GM21786 (cell line): ENCODE data around the gene PAX2.

Source experiments
- ATAC-seq: cut with Tn5 transposase; IDR thresholded peaks from one replicate; pipeline ENCODE4 v1.9.1; 2021; ENCODE audit not compliant: unreplicated experiment

Gene PAX2

GRCh38 chr10:100738055-100738827 is 7.1 kb upstream of the PAX2 start:
- ATAC-seq: no peak

DNA sequence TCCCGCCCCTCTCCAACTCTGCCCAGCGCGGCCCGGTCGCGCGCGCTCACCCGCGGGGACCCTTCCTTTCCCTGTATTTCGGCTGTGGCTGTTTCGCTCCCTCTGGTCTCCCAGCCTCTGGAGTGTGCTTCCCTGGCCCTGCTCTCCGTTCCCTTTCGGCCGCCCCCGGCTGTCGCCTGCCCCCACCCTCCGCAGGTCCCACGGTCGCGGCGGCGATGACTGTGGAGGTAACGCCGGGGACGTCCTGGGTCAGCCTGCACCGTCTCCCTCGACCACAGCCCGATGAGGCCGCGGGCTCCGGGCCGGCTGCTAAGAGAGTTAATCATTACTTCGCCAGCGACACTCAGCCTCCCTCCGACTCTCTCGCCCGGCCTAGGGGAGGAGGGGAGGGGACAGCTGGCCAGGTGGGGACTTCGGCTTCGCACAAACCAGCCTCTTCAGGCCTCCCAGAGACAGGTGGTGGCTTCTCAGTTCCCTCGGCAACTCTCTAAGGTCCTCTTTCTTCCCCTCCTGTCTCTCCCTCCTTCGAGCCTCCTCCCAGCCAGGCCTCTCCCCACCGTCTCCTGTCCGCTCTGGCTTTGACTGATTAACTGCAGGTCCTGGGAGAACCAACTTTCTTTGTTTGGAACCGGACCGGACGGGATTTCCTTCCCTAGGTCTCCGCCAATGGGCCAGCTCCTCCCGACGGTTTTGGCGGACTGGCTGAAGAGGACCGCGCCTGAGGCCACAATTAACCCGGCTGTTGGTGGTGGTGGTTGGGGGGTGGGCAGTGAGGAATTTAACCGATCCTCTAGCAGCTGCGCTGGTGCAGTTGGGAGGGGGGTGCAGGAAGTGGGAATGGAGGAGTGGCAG is 5.6 kb upstream of the PAX2 start:
- ATAC-seq: no peak

DNA sequence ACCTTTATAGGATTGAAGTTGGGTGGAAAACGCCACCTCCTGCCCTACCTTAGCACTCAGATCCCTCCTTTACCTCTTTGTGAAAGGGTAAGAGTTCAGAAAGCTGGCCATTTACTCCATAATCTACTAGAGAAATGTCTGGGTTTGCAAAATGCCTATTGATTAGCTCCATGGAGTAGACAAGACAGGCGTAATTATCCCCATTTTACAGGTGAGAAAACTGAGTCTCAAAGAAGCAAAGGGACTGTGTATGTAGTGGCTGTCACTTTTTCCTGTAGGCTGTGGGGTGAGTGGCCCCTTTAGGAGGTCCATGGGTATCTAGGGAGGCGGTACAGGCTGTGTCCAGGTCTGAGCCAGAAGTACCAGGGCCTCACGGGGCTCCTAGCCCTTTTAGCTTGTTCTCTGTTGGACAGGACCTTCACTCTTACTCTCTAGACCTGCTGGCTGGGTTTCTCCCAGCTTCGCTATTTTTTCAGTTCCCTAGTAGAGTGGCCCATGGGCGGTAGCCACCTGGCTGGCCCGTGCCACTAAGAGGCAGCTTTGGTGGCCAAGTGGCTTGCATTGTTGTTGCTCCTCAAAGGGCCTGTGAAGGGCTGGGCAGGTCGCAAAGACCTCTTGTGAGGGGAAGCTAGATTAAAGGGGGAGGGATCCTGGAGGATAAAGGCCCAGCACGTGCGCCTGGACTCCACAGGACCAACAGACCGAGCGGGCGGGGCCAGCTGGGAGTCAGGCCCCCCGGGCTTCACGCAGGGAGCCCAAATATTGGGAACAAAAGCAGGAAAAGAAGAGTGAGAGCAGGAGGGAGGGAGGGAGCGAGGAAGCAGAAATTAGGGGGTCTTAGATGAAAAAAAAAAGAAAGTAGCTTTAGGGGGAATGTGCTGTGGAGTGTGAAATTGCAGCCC is 4.7 kb upstream of the PAX2 start:
- no peak for ATAC-seq

DNA sequence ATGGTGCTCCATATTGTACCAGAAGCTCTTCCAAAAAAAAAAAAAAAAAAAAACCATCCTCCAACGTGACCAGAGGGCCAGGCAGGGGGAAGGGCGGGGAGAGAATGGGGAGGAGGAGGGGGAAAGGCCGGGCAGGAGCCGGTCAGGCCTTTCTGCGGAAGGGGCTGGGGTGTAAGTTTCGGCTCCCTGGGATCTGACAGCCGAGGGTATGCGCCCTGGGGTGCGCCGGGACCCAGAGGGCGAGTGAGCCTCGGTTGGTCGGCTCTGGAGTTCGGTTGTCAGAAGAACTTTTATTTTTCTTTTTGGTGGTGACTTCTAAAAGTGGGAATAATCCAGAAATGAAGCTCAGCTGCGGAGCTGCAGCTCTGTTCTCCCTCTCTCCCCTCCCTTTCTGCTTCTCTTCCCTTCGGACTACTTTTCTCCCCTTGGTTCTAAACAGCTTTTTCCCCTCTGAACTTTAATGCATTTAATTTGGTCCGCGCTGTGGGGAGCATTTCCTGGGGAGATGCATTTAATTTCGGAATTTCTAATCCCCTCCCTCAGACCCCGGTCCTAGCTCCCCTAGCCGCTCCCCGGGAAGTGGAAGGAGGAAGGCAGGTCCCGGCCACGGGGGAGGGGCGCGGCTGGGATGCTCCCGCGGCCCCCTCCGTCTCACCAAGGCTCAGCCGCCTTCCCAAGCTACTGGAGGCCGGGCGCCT is 3.9 kb upstream of the PAX2 start:
- no peak for ATAC-seq

- ATAC-seq: no peak
Measured at GRCh38 chr10:100742076-100742771, 3.2 kb upstream of the PAX2 start.

- no peak for ATAC-seq
Measured at GRCh38 chr10:100742936-100743335, 2.4 kb upstream of the PAX2 start.

DNA sequence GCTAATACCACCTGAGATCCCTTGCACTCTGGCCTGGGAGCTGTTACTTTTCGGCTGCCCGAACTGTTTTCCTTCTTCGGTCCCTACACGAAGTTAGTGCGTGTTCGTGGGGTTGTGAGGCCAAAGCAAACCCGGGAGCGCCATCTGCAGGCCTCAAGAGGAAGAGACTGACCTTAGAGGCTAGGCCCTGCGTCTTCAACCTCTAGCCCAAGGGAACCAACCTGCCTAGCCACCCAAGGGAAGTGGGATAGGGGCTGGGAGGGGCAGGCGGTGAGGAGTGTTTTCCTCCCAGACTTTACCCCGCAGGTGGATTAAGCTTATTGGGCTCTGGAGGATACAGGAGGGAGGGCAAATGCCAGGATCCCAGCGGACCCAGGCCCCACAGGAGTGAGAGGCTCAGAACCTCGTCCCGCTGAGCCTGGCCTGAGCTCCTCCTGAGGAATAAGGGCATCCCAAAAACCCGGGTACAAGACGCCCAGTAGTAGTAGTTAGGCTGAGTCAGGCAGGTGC is 1.7 kb upstream of the PAX2 start:
- ATAC-seq: no peak

DNA sequence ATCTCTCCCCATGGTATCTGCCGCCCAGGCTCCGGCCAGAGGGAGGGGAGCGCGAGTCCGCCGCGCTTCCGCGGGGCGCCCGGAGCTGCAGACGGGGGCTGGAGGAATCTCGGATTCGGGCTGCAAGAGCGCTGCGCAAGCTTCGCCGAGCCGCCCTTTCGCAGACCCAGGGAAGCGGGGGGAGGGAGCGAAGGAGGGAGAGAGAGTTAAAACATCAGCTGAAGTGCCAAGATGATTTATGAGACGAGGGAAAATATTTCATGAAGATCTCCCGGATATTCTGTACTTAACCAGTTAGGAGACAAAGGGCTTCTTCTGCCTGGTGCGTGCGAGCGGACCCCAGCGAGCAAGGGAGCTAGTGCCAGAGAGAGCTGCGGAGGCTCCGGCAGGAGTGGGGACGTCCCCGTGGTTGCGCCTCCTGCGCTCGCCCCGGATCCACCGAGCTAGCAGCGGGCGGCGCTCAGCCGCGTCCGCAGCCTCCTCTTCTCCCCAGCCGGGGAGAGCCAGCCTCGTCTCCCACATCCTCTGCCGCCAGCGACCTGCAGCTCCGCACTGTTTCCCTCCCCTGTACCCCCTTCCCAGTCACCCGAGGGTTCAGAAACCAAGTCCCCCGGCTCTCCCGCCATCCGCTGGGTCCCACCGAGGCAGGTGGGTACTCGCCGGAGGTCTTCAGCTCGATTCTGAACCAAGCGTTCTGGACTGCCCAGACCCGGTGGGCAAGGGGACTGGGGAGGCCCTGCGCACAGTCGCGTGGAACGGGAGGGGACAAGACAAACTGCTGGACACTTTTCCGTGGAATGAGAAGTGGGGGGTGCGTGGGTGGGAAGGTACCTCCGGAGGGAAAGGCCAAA is 1.0 kb upstream of the PAX2 start:
- no peak for ATAC-seq

DNA sequence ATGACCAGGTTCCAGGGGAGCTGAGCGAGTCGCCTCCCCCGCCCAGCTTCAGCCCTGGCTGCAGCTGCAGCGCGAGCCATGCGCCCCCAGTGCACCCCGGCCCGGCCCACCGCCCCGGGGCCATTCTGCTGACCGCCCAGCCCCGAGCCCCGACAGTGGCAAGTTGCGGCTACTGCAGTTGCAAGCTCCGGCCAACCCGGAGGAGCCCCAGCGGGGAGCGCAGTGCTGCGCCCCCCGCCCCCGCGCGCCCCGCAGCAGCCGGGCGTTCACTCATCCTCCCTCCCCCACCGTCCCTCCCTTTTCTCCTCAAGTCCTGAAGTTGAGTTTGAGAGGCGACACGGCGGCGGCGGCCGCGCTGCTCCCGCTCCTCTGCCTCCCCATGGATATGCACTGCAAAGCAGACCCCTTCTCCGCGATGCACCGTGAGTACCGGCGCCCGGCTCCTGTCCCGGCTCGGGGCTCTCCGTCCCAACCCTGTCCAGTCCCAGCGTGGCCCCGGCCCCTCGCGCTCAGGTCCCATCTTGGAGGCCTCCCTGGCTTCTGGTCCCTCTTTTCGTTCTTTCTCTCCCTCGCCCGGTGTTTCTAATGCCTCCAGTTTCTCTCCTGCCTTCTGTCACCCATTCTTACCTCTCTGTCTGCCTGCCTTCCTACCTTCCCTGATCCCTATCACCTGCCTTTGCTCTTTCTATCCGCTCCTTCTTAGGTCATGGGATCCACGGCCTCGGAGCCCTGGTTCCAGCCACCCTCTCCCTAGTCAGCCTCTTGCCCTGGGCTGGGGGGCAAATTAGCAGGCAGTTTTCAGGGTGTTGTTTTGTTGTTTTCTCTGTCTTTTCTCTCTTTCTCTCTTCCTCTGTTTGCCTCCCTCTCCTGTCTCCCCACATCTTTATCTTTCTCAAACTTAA is 751 bp downstream of the PAX2 start:
- no peak for ATAC-seq

- no peak for ATAC-seq
Measured at GRCh38 chr10:100746784-100747455, 1.5 kb downstream of the PAX2 start.

DNA sequence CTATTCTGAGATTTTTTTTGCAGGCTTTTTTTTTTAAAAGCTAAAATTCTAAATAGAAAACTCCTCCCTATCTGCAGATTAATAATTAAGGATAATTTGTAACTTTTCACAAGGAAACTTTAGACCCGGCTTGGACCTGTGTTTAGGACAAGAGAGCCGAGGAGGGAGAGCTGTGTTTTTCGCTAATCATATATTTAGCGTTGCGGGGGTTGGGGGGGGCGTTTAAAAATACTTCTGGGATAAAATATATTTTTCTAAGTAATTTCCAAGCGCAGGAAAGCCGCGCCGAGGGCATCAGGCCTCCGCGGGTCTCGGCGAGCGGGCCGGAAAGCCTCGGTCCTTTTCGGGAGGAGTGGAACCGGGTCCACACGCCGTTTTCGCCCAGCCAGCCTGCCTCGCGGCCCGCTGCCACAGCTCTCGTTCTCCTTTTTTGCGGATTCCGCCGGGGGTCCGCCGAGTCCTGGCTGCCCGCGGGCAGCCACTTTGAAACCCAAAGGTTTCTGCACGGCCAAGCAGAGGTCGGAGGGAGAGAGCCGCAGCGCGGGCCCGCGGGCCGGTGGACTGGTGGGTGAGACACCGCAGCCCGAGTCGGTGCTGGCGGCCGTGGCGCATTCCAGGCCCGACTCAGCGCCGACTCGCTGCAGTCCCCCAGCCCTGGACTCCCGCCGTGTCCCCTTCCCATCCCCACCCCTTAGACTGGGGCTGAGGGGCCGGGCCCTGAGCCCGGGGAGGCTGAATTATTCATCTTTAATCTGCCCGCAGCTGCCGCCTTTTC is 2.3 kb downstream of the PAX2 start:
- no peak for ATAC-seq

GRCh38 chr10:100748231-100749058 is 3.1 kb downstream of the PAX2 start:
- ATAC-seq: no peak

GRCh38 chr10:100749059-100749308 is 3.6 kb downstream of the PAX2 start:
- ATAC-seq: no peak

- ATAC-seq: no peak
Measured at GRCh38 chr10:100749309-100750217, 4.2 kb downstream of the PAX2 start.
